AML-193 (cell line): ENCODE measurements around the gene TENM4.

Source experiments
- DNase-seq, 2 experiments: peaks; one replicate each; lab custom pipeline; 2025; lab: John Stamatoyannopoulos, UW

TENM4 gene

DNA sequence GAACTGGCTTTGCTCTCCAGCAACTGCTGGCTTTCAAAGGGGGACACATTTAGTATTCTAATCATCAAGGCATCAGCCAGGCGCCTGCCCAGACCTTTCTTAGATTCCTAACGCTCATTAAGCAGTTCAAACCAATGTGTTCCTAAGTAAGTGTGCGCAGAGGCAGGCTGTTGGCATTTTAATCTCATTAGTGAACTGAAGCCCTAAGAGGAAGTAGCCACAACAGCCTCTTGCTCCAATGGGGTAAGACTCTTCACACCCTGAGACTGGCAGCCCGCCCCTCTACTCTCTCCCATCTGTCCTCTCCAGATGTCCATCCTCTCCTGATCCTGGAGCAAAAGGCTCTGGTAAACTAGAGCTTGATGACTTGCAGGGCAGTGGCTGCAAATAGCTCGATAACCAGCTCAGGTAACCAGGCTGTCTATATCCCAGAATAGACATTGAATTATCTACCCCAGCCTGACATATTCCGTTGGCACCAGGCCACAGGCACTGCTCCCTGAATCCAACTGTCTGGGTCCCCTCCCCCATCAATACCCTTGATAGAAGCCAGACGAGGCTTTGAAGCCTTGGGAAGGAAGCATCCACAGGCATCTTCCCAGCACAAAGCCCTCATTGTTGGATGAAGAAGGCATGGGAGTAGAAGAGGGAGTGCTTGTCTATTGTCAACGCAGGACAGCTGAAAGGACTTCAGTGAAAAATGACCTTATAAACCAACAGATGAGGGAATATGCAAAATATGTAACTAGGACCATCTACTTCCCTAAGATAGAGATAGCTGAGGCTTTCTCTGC lies 321.1 kb downstream of the TENM4 start:
- DNase-seq: no peak

DNA sequence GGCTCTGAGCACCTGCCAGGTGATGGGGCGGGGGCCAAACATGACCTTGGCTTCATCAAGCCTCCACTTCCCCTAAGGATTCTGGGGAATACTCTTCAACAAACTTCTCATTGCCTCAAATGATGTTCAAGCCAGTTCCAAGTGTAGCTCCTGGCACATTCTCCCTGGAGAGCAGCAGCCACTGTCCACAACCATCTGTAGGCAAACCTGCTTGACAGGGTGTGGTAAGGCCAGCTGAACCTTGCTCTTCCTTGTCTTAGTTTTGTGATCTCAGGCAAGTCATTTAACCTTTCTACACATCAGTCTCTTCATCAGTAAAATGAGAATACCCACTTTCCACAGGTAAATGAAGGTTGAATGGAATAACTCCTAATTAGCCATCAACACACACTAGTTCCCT lies 323.3 kb downstream of the TENM4 start:
- DNase-seq: no peak

DNA sequence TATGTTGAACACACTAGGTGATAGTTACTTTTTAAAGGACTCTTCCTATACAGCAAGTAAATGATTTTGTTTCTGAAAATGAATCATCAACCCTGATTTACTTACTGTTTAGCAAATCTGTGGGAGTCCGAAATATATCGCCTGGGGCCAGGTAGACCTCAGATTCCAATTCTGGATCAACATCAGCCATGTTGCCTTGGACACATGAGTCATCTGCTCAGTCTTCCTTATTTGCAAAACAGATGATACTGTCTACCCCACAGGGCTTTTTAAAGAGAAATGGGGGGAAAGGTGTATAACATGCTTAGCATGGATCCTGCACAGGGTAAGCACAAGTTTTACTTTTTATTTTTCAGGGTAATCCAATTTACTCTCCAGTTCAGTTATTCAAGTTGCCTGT lies 324.2 kb downstream of the TENM4 start:
- DNase-seq: no peak

DNA sequence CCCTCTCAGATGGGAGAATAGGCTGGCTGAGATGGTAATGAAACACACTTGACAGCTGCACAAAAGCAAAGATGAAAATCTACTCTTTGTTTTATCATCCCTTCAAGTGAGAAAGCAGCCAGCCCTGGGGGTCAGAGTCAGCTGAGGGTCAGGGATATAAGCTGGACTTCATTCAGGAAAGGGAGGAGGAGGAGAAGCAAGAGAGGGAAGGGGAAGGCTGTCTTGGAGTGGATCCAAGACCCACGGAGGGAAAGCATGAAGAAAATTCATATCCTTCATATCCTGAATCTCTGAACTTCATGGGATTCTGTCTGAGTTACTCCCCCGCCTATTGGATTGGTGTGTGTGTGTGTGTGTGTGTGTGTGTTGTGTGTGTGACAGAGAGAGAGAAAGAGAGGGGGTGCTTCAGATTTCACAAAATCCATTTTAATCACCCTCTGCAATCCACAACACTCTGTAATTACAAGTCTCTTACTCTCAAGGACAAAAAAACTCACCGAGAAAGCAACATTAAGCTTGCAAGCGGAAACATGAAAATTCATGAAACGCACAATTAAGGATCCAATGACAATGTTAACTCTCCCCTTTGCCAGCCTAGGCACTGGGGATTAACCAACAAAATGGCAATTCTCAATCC lies 327.7 kb downstream of the TENM4 start:
- no peak for DNase-seq

DNA sequence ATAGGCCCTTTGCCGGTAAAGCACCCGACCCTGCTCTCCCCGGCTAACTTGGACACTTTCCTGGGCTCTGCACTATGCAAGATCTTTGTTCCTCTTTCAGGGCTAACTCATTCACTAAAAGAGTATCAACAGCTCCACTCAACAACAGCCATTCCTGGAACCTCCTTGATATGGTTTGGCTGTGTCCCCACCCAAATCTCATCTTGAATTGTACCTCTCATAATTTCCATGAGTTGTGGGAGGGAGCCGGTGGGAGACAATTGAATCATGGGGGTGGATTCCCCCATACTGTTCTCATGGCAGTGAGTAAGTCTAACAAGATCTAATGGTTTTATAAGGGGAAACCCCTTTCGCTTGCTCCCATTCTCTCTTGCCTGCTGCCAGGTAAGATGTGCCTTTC lies 330.0 kb downstream of the TENM4 start:
- DNase-seq: no peak

DNA sequence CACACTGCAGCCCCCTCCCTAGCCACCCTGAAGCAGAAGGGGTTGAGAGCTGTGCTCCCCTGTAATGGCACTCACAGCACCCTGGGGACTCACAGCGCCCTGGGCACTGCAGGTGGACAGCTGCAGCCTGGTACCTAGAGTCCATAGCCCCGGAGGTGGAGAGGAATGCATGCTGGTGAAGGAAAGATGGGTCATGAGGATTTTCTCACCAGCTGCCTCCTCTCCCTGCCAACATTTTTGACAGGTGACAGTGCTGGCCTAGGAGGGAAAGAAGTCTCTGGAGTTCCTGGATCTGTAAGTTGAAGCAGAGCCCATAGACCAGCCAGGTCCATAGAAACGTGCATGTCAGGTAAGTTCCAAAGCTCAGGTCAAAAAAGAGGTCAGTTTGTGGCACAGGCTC lies 330.5 kb downstream of the TENM4 start:
- no peak for DNase-seq

DNA sequence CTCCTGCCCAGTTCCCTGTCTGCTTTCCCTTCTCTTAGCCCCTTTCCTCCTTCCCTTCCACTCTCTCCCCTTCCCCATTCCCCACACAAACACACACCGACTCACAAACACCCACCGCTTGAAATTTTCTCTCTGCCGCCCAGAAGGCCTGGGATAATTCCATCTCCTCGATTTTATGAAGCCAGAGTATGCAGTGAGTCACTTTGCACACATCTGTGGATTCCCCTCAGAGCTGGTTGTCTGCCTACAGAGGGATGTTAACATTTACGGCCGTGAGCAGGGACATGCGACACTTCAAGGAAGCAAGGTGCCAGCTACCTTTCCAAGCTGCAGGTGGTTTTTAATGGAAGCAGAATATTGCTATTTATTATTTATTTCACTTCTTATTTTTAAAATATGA lies 332.0 kb downstream of the TENM4 start:
- DNase-seq: no peak

DNA sequence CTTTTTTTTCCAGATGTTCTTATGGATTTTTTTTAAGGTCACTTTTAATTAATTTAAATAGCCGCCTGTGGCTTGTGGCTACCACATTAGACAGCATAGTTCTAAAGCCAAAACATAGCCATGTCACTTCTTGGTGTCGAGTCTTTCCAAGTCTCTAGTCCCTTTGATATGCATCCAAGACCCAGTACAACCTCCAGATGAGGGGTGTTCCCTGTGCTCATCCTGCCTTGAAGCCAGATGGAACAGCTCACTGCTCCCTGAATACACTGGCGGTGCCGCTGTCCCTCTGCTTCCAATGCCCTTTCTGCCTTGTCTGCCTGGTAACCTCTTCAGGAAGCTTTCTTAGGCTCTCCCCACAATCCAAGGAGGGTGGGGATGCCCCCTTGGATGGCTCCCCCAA lies 338.0 kb downstream of the TENM4 start:
- DNase-seq: no peak

DNA sequence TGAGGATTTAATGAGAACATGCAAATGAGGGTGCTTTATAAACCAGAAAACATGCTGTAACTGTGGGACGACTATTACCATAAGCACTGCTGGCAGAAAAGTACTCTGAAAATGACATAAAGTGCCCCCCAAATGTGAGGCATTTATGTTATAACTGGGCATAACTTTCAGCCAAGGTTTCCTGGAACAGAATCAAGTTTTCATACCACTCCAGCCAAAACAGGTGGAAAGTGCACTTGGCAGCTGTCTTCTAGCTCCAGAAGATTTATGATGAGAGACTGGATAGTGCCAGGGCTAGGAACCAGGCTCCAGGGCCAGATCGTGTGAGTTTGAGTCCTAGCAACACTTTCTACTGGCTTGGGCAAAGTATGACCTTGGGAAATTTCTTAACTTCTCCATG lies 339.2 kb downstream of the TENM4 start:
- DNase-seq: no peak

DNA sequence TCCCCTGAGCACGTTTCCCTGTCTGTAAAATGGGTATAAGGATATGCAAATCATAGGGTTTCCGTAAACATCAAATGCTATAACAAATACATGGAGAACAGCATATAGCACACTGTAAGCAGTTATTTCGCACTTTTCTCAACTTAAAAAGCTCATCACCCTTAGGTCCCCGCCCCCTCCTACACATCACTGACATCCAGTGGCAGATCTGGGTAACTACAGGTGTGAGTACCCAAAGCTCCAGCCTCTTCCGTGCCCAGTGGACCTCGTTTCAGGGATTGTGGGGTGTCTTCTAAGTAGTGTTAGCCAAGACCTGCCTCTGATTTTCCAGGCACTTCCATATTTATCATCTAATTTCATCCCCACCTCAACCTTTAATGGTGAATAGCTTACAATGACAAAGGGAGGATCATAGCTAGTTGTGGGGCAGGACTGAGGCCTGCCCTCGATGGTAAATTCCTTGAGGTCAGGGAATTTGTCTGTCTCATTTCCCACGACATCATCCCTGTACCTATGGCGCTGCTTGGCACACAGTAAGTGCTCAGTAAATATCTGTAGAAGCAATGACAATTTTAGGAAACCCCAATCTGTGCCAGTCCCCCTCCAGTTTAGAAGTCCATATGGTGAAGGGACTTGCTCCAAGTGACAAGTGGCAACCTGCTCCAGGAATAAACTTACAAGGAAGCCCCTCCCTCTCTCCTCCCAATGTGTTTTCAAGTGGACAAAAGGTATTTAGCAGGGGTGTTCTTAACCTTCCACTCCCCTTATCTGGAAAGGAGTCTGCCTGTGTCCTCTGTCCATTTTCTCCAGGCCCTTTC lies 340.5 kb downstream of the TENM4 start:
- DNase-seq: peak; percentile 34 to 41

DNA sequence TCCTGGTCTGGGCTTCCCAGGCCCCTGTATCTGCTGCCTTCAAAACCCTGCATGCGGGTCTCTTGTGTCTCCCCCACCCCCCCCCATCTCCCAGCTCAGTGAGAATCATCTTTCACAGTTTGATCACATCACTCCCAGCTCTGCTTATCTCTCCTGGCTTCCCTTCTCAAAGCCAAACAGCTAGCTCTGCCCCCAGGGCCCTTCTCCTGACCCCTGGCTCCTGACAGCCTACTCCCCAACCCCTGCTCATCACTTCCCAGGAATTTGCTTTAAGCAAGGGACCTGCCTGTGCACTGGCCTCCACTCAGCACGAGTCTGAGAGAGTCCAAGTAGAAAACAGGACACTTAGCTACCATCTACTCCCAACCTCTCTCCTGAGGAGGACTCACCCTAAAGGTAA lies 342.7 kb downstream of the TENM4 start:
- no peak for DNase-seq

DNA sequence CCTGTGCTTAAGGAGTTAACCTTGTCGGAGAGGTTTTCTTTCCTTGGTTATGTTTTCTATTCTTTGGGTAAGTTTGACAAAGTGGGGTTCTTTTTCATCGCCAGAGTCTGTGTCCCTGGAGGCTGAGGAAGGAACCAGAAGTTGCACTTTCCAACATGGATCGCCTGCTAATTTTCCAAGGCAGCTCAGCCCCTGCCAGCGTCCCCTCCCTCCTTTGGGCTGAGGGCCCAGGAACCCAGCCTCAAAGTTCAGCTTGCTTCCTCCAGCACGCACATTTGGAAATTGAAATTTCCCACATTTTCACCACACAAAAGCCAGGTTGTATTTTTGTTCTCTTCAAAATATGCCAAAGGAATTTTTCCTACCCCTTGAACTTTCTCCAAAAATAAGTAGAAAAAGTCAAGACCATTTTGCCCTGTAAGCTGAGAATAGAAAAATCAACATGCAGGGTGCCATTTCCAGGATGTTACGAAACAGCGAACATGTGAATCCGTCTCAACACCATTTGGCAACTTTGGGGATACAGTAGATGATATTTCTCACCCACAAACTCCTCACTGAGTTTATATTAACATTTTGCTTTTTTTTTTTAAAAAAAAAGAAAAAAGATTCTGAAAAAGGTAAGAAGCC lies 343.5 kb downstream of the TENM4 start:
- DNase-seq: no peak

DNA sequence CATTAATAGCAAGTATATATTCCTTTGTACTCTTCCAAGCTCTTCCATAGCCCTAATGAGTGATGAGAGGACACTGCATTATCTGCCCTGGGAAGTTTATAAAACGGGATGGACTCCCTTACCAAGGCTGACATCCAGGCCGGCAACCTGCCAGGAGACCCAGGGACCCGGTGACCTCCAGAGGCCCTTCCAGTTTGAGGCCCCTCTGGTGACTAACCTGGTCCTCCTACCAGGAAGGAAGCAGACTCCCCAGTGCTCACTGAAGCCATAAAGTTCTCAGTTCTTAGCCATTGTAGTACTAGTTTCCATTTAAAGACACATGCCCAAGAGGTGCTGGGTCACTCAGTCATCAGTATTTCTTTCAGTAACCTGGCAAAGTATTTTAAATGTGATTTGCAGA lies 345.4 kb downstream of the TENM4 start:
- no peak for DNase-seq

DNA sequence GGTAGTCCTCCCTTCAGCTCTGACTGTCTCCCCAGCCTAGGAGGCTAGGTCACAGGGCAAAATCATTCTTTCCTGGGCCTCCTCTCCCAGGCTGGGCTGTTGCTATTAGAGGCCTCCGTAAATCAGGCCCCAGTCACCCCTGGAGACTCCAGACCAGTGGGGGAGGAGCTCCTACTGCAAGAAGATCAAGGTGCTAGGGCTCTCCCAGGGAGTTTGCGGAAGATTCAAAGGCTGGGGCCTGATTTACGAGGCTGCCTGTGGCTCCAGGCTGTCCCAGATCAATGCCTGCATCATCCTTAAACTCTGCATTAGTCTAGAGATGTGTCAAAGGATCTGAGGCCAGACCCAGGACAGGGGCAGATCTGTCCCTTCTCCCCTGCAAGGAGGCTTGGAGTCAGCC lies 346.2 kb downstream of the TENM4 start:
- DNase-seq: no peak

DNA sequence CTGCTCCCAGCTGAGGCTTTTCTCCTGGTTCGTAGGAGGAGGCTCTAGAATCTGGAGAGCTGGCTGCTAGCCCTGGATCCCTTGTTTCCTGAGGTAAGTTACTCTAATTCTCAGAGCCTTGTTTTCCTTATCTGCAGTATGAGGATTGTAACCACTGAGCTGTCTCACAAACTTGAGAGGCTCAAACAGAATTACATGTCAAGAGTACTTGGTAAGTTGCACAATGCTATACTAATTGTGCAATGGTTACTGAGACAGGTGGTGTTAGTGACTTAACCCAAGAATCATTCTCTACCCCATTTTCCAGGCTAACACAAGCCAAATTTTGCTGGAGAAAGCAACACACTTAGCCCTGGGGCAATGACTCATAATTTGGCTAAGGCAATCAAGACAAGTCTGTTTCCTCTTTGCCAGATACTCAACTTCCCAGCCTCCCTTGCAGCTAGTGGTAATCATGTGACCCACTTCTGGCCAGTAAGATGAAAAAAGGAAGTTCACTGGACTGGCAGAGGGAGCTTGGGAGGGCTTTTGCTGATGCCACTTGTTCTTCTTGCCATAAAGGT lies 348.0 kb downstream of the TENM4 start:
- DNase-seq: peak; percentile 25 to 35

DNA sequence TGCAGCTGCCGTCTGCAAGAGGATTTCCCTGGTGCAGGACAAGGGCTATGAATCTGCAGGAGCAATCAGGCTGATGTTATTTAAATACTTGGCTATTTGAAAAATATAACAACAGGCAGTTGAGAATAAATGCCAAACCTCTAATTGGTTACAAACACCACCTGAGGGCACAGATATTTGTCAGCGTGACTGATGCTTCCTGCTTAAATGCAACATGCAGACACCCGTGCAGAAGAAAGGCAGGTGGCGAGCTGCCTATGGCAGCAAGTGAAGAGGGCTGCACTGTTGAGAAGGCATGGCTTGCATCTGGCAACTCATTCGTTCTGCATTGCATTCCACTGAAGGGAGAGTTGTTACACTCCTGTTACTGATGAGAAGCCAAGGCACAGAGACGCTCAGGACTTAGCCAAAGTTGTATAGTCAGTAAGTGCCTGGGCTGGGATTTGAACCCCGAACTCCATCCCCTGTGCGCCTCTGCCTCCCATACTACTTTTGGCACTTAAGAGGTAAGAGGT lies 350.6 kb downstream of the TENM4 start:
- no peak for DNase-seq

DNA sequence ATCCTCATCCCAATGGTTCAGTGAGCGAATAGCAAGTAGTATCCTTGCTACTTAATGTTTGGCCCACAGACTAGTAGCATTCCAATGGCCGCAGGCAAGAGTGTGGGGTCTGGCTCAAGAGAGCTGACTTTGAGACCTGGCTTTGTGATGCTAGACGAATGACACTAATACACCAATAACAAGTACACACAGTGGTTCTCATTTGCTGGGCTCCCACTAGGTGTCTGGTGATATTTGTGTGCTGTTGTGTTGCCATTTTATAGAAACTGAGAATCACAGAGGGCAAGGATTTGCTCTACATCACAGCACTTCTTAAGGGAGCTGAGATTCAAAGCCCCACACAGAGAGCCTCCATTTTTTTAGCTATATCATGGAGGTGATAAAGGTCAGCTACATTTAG lies 351.2 kb downstream of the TENM4 start:
- DNase-seq: no peak

DNA sequence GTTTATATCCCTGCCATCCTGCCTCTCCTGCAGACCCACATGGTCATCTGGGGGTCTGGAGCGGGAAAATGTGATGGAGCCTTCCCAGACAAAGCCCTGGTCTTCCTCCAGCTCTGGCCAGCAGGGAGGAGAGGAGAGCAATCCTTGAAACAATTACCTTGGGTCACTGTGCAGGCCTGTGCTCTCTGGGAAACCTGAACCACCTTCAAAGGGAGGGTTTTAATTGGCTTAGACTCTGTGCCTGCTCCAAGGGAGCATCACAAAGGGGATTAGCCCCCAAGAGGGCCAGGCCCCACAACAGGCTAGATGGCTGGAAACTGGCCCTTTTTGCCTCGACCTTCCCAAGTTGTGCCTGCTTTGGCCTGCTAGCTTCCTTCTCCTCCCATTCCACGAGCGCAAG lies 351.9 kb downstream of the TENM4 start:
- DNase-seq: no peak

DNA sequence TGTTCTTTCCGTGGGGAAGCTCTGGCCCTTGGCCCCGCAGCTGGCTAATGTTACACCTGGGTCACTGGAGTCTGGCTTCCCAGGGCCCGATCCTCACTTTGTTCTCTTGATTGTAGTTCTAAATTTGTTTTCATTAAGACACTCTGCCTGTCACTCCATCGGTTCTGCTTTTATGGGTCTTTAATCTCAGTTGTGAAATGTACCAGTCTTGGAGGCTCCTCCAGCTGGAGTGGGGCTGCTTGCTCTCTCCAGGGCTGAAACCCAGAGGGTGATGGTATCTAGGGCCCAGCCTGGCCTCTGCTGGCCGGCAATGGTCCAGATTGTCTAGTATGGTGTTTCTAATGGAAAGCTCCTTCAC lies 352.9 kb downstream of the TENM4 start:
- no peak for DNase-seq

DNA sequence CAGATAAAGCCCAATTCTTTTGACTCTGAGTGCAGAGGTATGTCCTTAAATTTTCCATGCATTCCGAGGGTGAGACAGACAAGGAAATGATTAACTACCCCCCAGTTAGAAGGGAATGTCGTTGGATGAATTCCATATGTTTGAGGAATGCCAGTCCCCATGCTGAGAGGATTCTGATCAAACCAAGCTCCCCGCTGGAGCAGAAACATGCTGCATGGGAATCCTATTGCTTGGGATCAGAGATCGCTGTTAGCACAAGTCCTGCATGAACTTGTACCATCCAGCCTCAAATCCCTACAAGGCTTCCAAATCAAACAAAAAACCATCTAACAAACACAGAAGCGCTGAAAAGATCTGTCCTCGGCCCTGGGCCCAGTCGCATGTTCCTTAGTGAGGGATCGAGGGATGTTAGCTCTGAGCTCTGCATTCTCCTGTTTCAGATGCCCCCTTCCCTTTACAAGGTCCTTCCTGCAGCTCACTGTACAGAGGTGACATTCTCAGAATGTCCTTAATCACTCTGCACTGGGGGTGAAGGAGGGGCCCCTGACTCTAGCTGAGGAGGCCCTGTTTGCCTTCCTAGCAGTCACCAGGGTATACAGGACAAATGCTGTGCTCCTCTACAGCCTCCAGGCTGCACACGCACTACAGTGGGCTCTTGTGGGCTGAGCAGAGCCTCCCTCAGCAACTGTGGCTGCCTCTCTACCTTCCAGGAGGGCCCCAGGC lies 353.4 kb downstream of the TENM4 start:
- DNase-seq: no peak

DNA sequence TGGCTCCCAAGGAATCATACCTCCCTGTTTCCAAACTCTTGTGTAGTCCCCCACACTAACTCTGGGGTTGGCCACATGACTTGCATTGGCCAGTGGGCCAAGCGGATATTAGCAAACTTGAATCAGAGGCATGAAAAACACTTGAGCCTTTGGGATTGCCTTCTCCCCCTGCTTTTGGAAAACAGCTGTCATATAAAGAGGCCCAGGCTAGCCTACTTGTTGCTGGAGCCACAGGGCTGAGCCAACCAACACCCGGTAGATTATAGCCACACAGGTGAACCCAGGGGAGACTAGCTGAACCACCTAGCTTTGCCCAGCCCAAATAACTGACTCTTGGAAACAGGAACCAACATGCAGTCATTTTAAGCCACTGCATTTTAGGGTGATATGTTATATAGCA lies 354.8 kb downstream of the TENM4 start:
- DNase-seq: no peak
